HG02759 (cell line): ENCODE results near the gene STEAP1B.
A peak's percentile ranks its signal among the peaks of the same experiment; 100 is the strongest.
"Not testable (repeated sequence)": the region's sequence is repeated elsewhere in the genome, so short reads cannot be mapped to it uniquely, and the experiment has no call there.

Source experiments
- ATAC-seq: cut with Tn5 transposase; IDR thresholded peaks from one replicate; pipeline ENCODE4 v1.9.1; 2021; ENCODE audit warnings: mild to moderate bottlenecking, moderate library complexity; ENCODE audit not compliant: unreplicated experiment

The STEAP1B gene

GRCh38 chr7:22499044-22499443 lies 944 bp downstream of the STEAP1B start:
- ATAC-seq = no peak

- ATAC-seq = not testable (repeated sequence)
Observed at GRCh38 chr7:22496912-22497311, 3.1 kb downstream of the STEAP1B start.

GRCh38 chr7:22496296-22496888 lies 3.6 kb downstream of the STEAP1B start:
- ATAC-seq = not testable (repeated sequence)

- not testable (repeated sequence) for ATAC-seq
Observed at GRCh38 chr7:22493160-22493925, 6.6 kb downstream of the STEAP1B start.

GRCh38 chr7:22488643-22489462 lies 11.1 kb downstream of the STEAP1B start:
- ATAC-seq = peak; percentile 67

GRCh38 chr7:22487978-22488642 lies 11.9 kb downstream of the STEAP1B start:
- ATAC-seq = no peak

- no peak for ATAC-seq
Observed at GRCh38 chr7:22486597-22486996, 13.4 kb downstream of the STEAP1B start.

- no peak for ATAC-seq
Observed at GRCh38 chr7:22485189-22485588, 14.8 kb downstream of the STEAP1B start.

- ATAC-seq = no peak
Observed at GRCh38 chr7:22482503-22482902, 17.5 kb downstream of the STEAP1B start.

GRCh38 chr7:22481726-22482125 lies 18.3 kb downstream of the STEAP1B start:
- peak; percentile 77 for ATAC-seq

- ATAC-seq = no peak
Observed at GRCh38 chr7:22480523-22481075, 19.4 kb downstream of the STEAP1B start.

- ATAC-seq = no peak
Observed at GRCh38 chr7:22477876-22478450, 22.0 kb downstream of the STEAP1B start.

GRCh38 chr7:22477262-22477661 lies 22.7 kb downstream of the STEAP1B start:
- no peak for ATAC-seq

- no peak for ATAC-seq
Observed at GRCh38 chr7:22476824-22477223, 23.2 kb downstream of the STEAP1B start.

- no peak for ATAC-seq
Observed at GRCh38 chr7:22474645-22475044, 25.3 kb downstream of the STEAP1B start.

GRCh38 chr7:22470981-22471380 lies 29.0 kb downstream of the STEAP1B start:
- no peak for ATAC-seq

- ATAC-seq = peak; percentile 91
Observed at GRCh38 chr7:22469371-22470143, 30.4 kb downstream of the STEAP1B start.

GRCh38 chr7:22468609-22469008 lies 31.4 kb downstream of the STEAP1B start:
- ATAC-seq = no peak

- no peak for ATAC-seq
Observed at GRCh38 chr7:22464299-22464698, 35.7 kb downstream of the STEAP1B start.
